Measurements from ENCODE around the gene ASCL1. TPM values are rescaled to one million over a fixed set of nuclear protein-coding genes. Genes with fewer than 3 reads are reported as not detected.
A peak's percentile ranks its signal among the peaks of the same experiment; 100 is the strongest.

The ASCL1 gene
- total RNA-seq, 5 donors from 2014 or later (not counting 1 experiment from before 2014, with no cell fraction given) = not detected

- Histone ChIP-seq H3K4me3 (ENCODE audit: control insufficient read depth in 1 of 2, extremely low read depth in 1 of 2, low read length in 1 of 2) (no peak overlapping the region), H3K9me3 (no peaks in the 10 kb centered on the region), H3K36me3 (ENCODE audit: control insufficient read depth in 2 of 2, extremely low read depth in 1 of 2, insufficient read depth in 1 of 2, low read length in 1 of 2) (no peaks in the 10 kb centered on the region), H3K27ac (ENCODE audit: low read length) (no peak overlapping the region), H3K27me3 (replicated peaks in 1 of 2; ENCODE audit: control insufficient read depth in 2 of 2, extremely low read depth in 1 of 2, insufficient read depth in 2 of 2, low read length in 1 of 2) (peaks cover 46 to 54% of the 10 kb centered on the region in 2 experiments), H3K4me1 (ENCODE audit: control insufficient read depth in 1 of 2, extremely low read depth in 1 of 2, insufficient read depth in 2 of 2, low read length in 2 of 2) (peaks cover 0 to 14% of the 10 kb centered on the region in 2 experiments)
- POLR2A ChIA-PET = interaction anchor here in 1 of 2 donors (0.7 kb wide), 1 partner anchor 594 kb away, joined by 5 read pairs; no protein-coding TSS in a partner anchor
- WGBS (ENCODE audit: insufficient coverage) = 8% methylated on average over 8 of the region's 19 CpGs
- ATAC-seq (replicated peaks in 1 of 4) (no peak), DNase-seq (no peak)
- peak overlapping the region in 2 of 3 donors; percentile 6 to 71 for H3K4me3 Mint-ChIP-seq
- CTCF ChIA-PET = interaction anchor here in 1 of 2 donors (0.6 kb wide), 1 partner anchor 535 kb away, joined by 3 read pairs; no protein-coding TSS in a partner anchor
- H3K27me3 Mint-ChIP-seq = peaks cover 76 to 81% of the 10 kb centered on the region in 2 donors
- no peak overlapping the region for H3K27ac Mint-ChIP-seq
- no peaks in the 10 kb centered on the region for H3K9me3 Mint-ChIP-seq
- peaks cover 18 to 20% (median 19%) of the 10 kb centered on the region in 3 donors for H3K4me1 Mint-ChIP-seq
- no peaks in the 10 kb centered on the region for H3K36me3 Mint-ChIP-seq
Observed at GRCh38 chr12:102956738-102957327, 641 bp upstream of the ASCL1 start.

GRCh38 chr12:102958073-102958829 is 777 bp downstream of the ASCL1 start:
- Histone ChIP-seq H3K36me3 (ENCODE audit: control insufficient read depth in 2 of 2, extremely low read depth in 1 of 2, insufficient read depth in 1 of 2, low read length in 1 of 2) (no peaks in the 10 kb centered on the region), H3K27ac (ENCODE audit: low read length) (no peak overlapping the region), H3K9me3 (no peaks in the 10 kb centered on the region), H3K27me3 (replicated peaks in 1 of 2; ENCODE audit: control insufficient read depth in 2 of 2, extremely low read depth in 1 of 2, insufficient read depth in 2 of 2, low read length in 1 of 2) (peaks cover 50 to 61% of the 10 kb centered on the region in 2 experiments), H3K4me1 (ENCODE audit: control insufficient read depth in 1 of 2, extremely low read depth in 1 of 2, insufficient read depth in 2 of 2, low read length in 2 of 2) (peaks cover 0 to 14% of the 10 kb centered on the region in 2 experiments), H3K4me3 (ENCODE audit: control insufficient read depth in 1 of 2, extremely low read depth in 1 of 2, low read length in 1 of 2) (peak overlapping the region; percentile 15 to 25)
- ChIA-PET POLR2A (no interaction called here), CTCF (no interaction called here)
- H3K4me1 Mint-ChIP-seq = peaks cover 25 to 34% (median 27%) of the 10 kb centered on the region in 3 donors
- no peak for DNase-seq
- H3K36me3 Mint-ChIP-seq = no peaks in the 10 kb centered on the region
- peaks cover 78 to 87% of the 10 kb centered on the region in 2 donors for H3K27me3 Mint-ChIP-seq
- no peak overlapping the region for H3K27ac Mint-ChIP-seq
- peak in 2 of 4 experiments; percentile 18 to 36 for ATAC-seq (replicated peaks in 1 of 4)
- WGBS (ENCODE audit: insufficient coverage) = 3% methylated on average over 77 of the region's 83 CpGs
- H3K9me3 Mint-ChIP-seq = no peaks in the 10 kb centered on the region
- H3K4me3 Mint-ChIP-seq = peak overlapping the region; percentile 47 to 71 (median 59)

- DNase-seq = no peak
- H3K36me3 Mint-ChIP-seq = no peaks in the 10 kb centered on the region
Observed at GRCh38 chr12:102958830-102959176, 1.3 kb downstream of the ASCL1 start.

GRCh38 chr12:102959391-102959790 is 1.9 kb downstream of the ASCL1 start:
- Mint-ChIP-seq H3K27me3 (peaks cover 78 to 88% of the 10 kb centered on the region in 2 donors), H3K4me1 (peaks cover 27 to 38% (median 28%) of the 10 kb centered on the region in 3 donors), H3K27ac (no peak overlapping the region), H3K4me3 (peak overlapping the region in 1 of 3 donors; percentile 66), H3K9me3 (peaks cover 0 to 4% (median 4%) of the 10 kb centered on the region in 3 donors), H3K36me3 (no peaks in the 10 kb centered on the region)
- ATAC-seq (replicated peaks in 1 of 4) (no peak), DNase-seq (no peak)
- no peak overlapping the region for H3K4me3 ChIP-seq (ENCODE audit: control insufficient read depth in 1 of 2, extremely low read depth in 1 of 2, low read length in 1 of 2)
- ChIA-PET POLR2A (no interaction called here), CTCF (no interaction called here)
- H3K36me3 ChIP-seq (ENCODE audit: control insufficient read depth in 2 of 2, extremely low read depth in 1 of 2, insufficient read depth in 1 of 2, low read length in 1 of 2) = no peaks in the 10 kb centered on the region
- WGBS (ENCODE audit: insufficient coverage) = 5% methylated on average over 9 of the region's 14 CpGs
- H3K27me3 ChIP-seq (replicated peaks in 1 of 2; ENCODE audit: control insufficient read depth in 2 of 2, extremely low read depth in 1 of 2, insufficient read depth in 2 of 2, low read length in 1 of 2) = peaks cover 48 to 62% of the 10 kb centered on the region in 2 experiments
- H3K9me3 ChIP-seq = no peaks in the 10 kb centered on the region
- H3K4me1 ChIP-seq (ENCODE audit: control insufficient read depth in 1 of 2, extremely low read depth in 1 of 2, insufficient read depth in 2 of 2, low read length in 2 of 2) = peaks cover 0 to 14% of the 10 kb centered on the region in 2 experiments
- no peak overlapping the region for H3K27ac ChIP-seq (ENCODE audit: low read length)

More at GRCh38 chr12:102958830-102959176, 1.3 kb downstream of the ASCL1 start:
- H3K27me3 Mint-ChIP-seq = peaks cover 78 to 88% of the 10 kb centered on the region in 2 donors
- ChIA-PET CTCF (no interaction called here), POLR2A (no interaction called here)
- H3K27ac ChIP-seq (ENCODE audit: low read length) = no peak overlapping the region
- no peaks in the 10 kb centered on the region for H3K36me3 ChIP-seq (ENCODE audit: control insufficient read depth in 2 of 2, extremely low read depth in 1 of 2, insufficient read depth in 1 of 2, low read length in 1 of 2)
- ATAC-seq (replicated peaks in 1 of 4) = no peak
- H3K4me3 ChIP-seq (ENCODE audit: control insufficient read depth in 1 of 2, extremely low read depth in 1 of 2, low read length in 1 of 2) = no peak overlapping the region
- peak overlapping the region in 1 of 3 donors; percentile 66 for H3K4me3 Mint-ChIP-seq
- H3K4me1 ChIP-seq (ENCODE audit: control insufficient read depth in 1 of 2, extremely low read depth in 1 of 2, insufficient read depth in 2 of 2, low read length in 2 of 2) = peaks cover 0 to 14% of the 10 kb centered on the region in 2 experiments
- 27% methylated on average over 4 of the region's 15 CpGs for WGBS (ENCODE audit: insufficient coverage)
- peaks cover 27 to 38% (median 28%) of the 10 kb centered on the region in 3 donors for H3K4me1 Mint-ChIP-seq
- H3K27me3 ChIP-seq (replicated peaks in 1 of 2; ENCODE audit: control insufficient read depth in 2 of 2, extremely low read depth in 1 of 2, insufficient read depth in 2 of 2, low read length in 1 of 2) = peaks cover 49 to 64% of the 10 kb centered on the region in 2 experiments
- peak overlapping the region in 1 of 2 donors; percentile 15 for H3K27ac Mint-ChIP-seq
- no peaks in the 10 kb centered on the region for H3K9me3 ChIP-seq
- H3K9me3 Mint-ChIP-seq = peaks cover 0 to under 1% (median under 1%) of the 10 kb centered on the region in 3 donors

- Mint-ChIP-seq H3K4me3 (no peak overlapping the region), H3K27ac (no peak overlapping the region), H3K4me1 (peaks cover 39 to 52% (median 39%) of the 10 kb centered on the region in 3 donors), H3K36me3 (no peaks in the 10 kb centered on the region), H3K9me3 (peaks cover 0 to 4% (median 4%) of the 10 kb centered on the region in 3 donors), H3K27me3 (peaks cover 77 to 88% of the 10 kb centered on the region in 2 donors)
- Histone ChIP-seq H3K4me1 (ENCODE audit: control insufficient read depth in 1 of 2, extremely low read depth in 1 of 2, insufficient read depth in 2 of 2, low read length in 2 of 2) (peaks cover 0 to 24% of the 10 kb centered on the region in 2 experiments), H3K36me3 (ENCODE audit: control insufficient read depth in 2 of 2, extremely low read depth in 1 of 2, insufficient read depth in 1 of 2, low read length in 1 of 2) (no peaks in the 10 kb centered on the region), H3K9me3 (no peaks in the 10 kb centered on the region), H3K27me3 (replicated peaks in 1 of 2; ENCODE audit: control insufficient read depth in 2 of 2, extremely low read depth in 1 of 2, insufficient read depth in 2 of 2, low read length in 1 of 2) (peaks cover 37 to 65% of the 10 kb centered on the region in 2 experiments), H3K4me3 (ENCODE audit: control insufficient read depth in 1 of 2, extremely low read depth in 1 of 2, low read length in 1 of 2) (no peak overlapping the region), H3K27ac (ENCODE audit: low read length) (no peak overlapping the region)
- ChIA-PET CTCF (interaction anchor here in 1 of 2 donors (0.6 kb wide), 1 partner anchor 790 kb away, joined by 9 read pairs; no protein-coding TSS in a partner anchor), POLR2A (no interaction called here)
- WGBS (ENCODE audit: insufficient coverage) = 17% methylated on average over 19 of the region's 19 CpGs
- ATAC-seq (replicated peaks in 1 of 4) (no peak), DNase-seq (no peak)
Observed at GRCh38 chr12:102960766-102961465, 3.4 kb downstream of the ASCL1 start.

- no peak overlapping the region for H3K4me3 ChIP-seq (ENCODE audit: control insufficient read depth in 1 of 2, extremely low read depth in 1 of 2, low read length in 1 of 2)
Observed at GRCh38 chr12:102961466-102961855, 4.0 kb downstream of the ASCL1 start.

More at GRCh38 chr12:102961466-102961855, 4.0 kb downstream of the ASCL1 start:
- no peak for DNase-seq
- peaks cover 79 to 90% of the 10 kb centered on the region in 2 donors for H3K27me3 Mint-ChIP-seq
- H3K9me3 ChIP-seq = no peaks in the 10 kb centered on the region
- POLR2A ChIA-PET = no interaction called here
- H3K9me3 Mint-ChIP-seq = peaks cover 0 to 4% (median 4%) of the 10 kb centered on the region in 3 donors
- 8% methylated on average over 5 of the region's 8 CpGs for WGBS (ENCODE audit: insufficient coverage)
- peaks cover 39 to 54% (median 39%) of the 10 kb centered on the region in 3 donors for H3K4me1 Mint-ChIP-seq
- no peak overlapping the region for H3K27ac ChIP-seq (ENCODE audit: low read length)
- peaks cover 37 to 65% of the 10 kb centered on the region in 2 experiments for H3K27me3 ChIP-seq (replicated peaks in 1 of 2; ENCODE audit: control insufficient read depth in 2 of 2, extremely low read depth in 1 of 2, insufficient read depth in 2 of 2, low read length in 1 of 2)
- peaks cover 0 to 24% of the 10 kb centered on the region in 2 experiments for H3K4me1 ChIP-seq (ENCODE audit: control insufficient read depth in 1 of 2, extremely low read depth in 1 of 2, insufficient read depth in 2 of 2, low read length in 2 of 2)
- no peaks in the 10 kb centered on the region for H3K36me3 Mint-ChIP-seq
- H3K4me3 Mint-ChIP-seq = no peak overlapping the region
- H3K27ac Mint-ChIP-seq = no peak overlapping the region
- H3K36me3 ChIP-seq (ENCODE audit: control insufficient read depth in 2 of 2, extremely low read depth in 1 of 2, insufficient read depth in 1 of 2, low read length in 1 of 2) = no peaks in the 10 kb centered on the region
- CTCF ChIA-PET = interaction anchor here in 1 of 2 donors (0.6 kb wide), 1 partner anchor 791 kb away, joined by 9 read pairs; no protein-coding TSS in a partner anchor
- no peak for ATAC-seq (replicated peaks in 1 of 4)
